Measurements from ENCODE around the gene FEZF1. TPM values are rescaled to one million over a fixed set of nuclear protein-coding genes. Genes with fewer than 3 reads are reported as not detected.
A peak's percentile ranks its signal among the peaks of the same experiment; 100 is the strongest.

The FEZF1 gene
- total RNA-seq, result not detected

- no peak within 1 kb of the TSS for H3K27ac ChIP-seq
- H3K4me1 ChIP-seq, result peaks cover 49% of the 10 kb centered on the region
- DNase-seq (peak; percentile 34 to 42 (median 34)), ATAC-seq (peak; percentile 45)
- 3 to 8% methylated on average over 30 to 35 of the region's 35 CpGs for WGBS, 2 donors
- peaks cover 0 to 80% of the 10 kb centered on the region in 2 donors for H3K27me3 ChIP-seq
- TF ChIP-seq POLR2A (IDR thresholded peaks at IDR 0.05) (no peak), CTCF (IDR thresholded peaks at IDR 0.05) (no peak)
- no peak within 1 kb of the TSS for H3K4me3 ChIP-seq
- H3K9me3 ChIP-seq, result peaks cover 0 to 5% (median 0%) of the 10 kb centered on the region in 3 donors
- intact Hi-C loops (cut with DNase I), result no loop called here
- no peaks in the 10 kb centered on the region for H3K36me3 ChIP-seq (replicated peaks in 1 of 2; ENCODE audit: insufficient read depth in 1 of 2, low read depth in 2 of 2)
Observed at GRCh38 chr7:122304319-122304975, at the start of gene FEZF1. FEZF1 (minus strand) TSS chr7:122304750; CDS start chr7:122304437, 313 bp downstream.

- no peaks in the 10 kb centered on the region for H3K9me3 ChIP-seq
- H3K27me3 ChIP-seq, result no peaks in the 10 kb centered on the region
- H3K36me3 ChIP-seq (replicated peaks in 1 of 2; ENCODE audit: insufficient read depth in 1 of 2, low read depth in 2 of 2), result no peaks in the 10 kb centered on the region
- no peaks in the 10 kb centered on the region for H3K4me1 ChIP-seq
- ATAC-seq (no peak), DNase-seq (no peak)
- no peak overlapping the region for H3K4me3 ChIP-seq
- WGBS, 2 donors, result 66 to 87% methylated on average over 3 of the region's 3 CpGs
- intact Hi-C loops (cut with DNase I), result no loop called here
- TF ChIP-seq CTCF (IDR thresholded peaks at IDR 0.05) (no peak), POLR2A (IDR thresholded peaks at IDR 0.05) (no peak)
- H3K27ac ChIP-seq, result no peak overlapping the region
Observed at GRCh38 chr7:122352454-122352853, 47.9 kb upstream of the FEZF1 start.

- Histone ChIP-seq H3K27me3 (no peaks in the 10 kb centered on the region), H3K27ac (no peak overlapping the region), H3K4me3 (no peak overlapping the region), H3K4me1 (no peaks in the 10 kb centered on the region), H3K9me3 (no peaks in the 10 kb centered on the region), H3K36me3 (replicated peaks in 1 of 2; ENCODE audit: insufficient read depth in 1 of 2, low read depth in 2 of 2) (no peaks in the 10 kb centered on the region)
- 92 to 94% methylated on average over 3 of the region's 3 CpGs for WGBS, 2 donors
- TF ChIP-seq CTCF (IDR thresholded peaks at IDR 0.05) (no peak), POLR2A (IDR thresholded peaks at IDR 0.05) (no peak)
- ATAC-seq (no peak), DNase-seq (no peak)
- intact Hi-C loops (cut with DNase I), result no loop called here
Observed at GRCh38 chr7:122350701-122351100, 46.2 kb upstream of the FEZF1 start.

DNA sequence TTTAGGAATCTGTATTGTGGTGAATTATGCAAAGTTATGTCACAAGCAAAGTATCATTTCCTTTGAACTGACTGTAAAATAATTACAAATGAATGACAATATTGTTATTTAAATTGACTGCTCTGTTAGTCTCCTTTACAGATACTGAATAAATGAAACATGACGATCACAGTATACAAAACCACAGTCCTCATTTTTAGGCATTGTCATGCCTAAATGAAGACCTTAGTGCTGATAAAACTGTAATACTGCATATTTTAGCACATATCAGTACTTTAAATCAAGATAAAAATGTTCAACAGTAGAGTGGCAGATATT is 39.7 kb upstream of the FEZF1 start:
- no peaks in the 10 kb centered on the region for H3K9me3 ChIP-seq
- no peaks in the 10 kb centered on the region for H3K4me1 ChIP-seq
- no peak for TF ChIP-seq POLR2A (IDR thresholded peaks at IDR 0.05)
- no peak for TF ChIP-seq CTCF (IDR thresholded peaks at IDR 0.05)
- DNase-seq, result no peak
- H3K27me3 ChIP-seq, result no peaks in the 10 kb centered on the region
- ATAC-seq, result no peak
- H3K4me3 ChIP-seq, result no peak overlapping the region
- 92 to 95% methylated on average over 1 of the region's 1 CpG for WGBS, 2 donors
- H3K36me3 ChIP-seq (replicated peaks in 1 of 2; ENCODE audit: insufficient read depth in 1 of 2, low read depth in 2 of 2), result no peaks in the 10 kb centered on the region
- intact Hi-C loops (cut with DNase I), result no loop called here
- H3K27ac ChIP-seq, result no peak overlapping the region

DNA sequence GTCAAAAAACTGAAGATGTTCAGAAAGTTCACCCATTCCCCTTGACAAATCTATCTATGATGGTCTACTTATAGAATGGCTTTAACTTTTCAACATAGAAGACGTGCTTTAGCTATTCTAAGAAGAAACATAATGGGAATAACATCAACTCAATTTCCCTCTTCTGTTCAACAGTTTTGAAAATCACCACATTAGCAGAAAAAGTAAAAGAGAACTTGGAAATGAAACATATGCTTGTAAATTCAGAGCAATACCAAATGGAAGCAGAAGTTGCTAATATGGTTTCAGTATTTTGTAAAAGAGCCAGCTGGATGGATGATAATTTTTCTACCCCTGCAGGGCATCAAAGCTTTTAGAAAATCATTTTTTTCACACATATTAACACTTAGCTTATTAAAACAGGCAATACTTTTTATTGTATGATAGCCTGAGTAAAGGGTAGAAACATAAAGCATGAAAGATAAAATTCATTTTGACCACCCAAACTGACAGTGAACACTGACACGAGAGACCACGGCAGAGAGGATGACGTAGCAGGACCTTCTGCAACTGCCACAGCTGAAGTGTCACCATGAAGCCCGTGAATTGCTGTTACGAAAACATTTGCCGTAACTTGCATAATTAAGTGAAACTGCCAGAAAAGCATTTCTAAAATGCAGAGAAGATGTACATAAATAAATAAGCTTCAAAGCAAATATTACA is 39.2 kb upstream of the FEZF1 start:
- DNase-seq (no peak), ATAC-seq (no peak)
- Histone ChIP-seq H3K4me3 (no peak overlapping the region), H3K4me1 (no peaks in the 10 kb centered on the region), H3K27ac (no peak overlapping the region), H3K9me3 (no peaks in the 10 kb centered on the region), H3K36me3 (replicated peaks in 1 of 2; ENCODE audit: insufficient read depth in 1 of 2, low read depth in 2 of 2) (no peaks in the 10 kb centered on the region), H3K27me3 (no peaks in the 10 kb centered on the region)
- 86 to 94% methylated on average over 7 of the region's 7 CpGs for WGBS, 2 donors
- intact Hi-C loops (cut with DNase I), result no loop called here
- TF ChIP-seq CTCF (IDR thresholded peaks at IDR 0.05) (no peak), POLR2A (IDR thresholded peaks at IDR 0.05) (no peak)
